ENCODE results near the gene COLEC12. TPM values are rescaled to one million over a fixed set of nuclear protein-coding genes. Genes with fewer than 3 reads are reported as not detected.

Gene COLEC12
- total and polyA plus RNA-seq, 10 of the 15 experiments (the other 5 are each of a cell fraction or from before 2014, with no cell fraction given): 0.04 to 0.05 TPM; not detected in 8

GRCh38 chr18:408367-408766 lies 92.1 kb downstream of the COLEC12 start (continued):
- TF ChIP-seq ZBTB33 (IDR thresholded peaks at IDR 0.05) (no peak), SMC3 (IDR thresholded peaks at IDR 0.05; ENCODE audit: borderline replicate concordance, low read length) (no peak), HDAC2 (IDR thresholded peaks at IDR 0.05) (no peak), RAD51 (IDR thresholded peaks at IDR 0.05) (no peak), MYC (IDR thresholded peaks at IDR 0.05; ENCODE audit: insufficient read depth, insufficient read length, insufficient replicate concordance, low read length, severe bottlenecking) (no peak), ZNF687 (IDR thresholded peaks at IDR 0.05) (no peak), IRF4 (IDR thresholded peaks at IDR 0.05; ENCODE audit: low read depth, low read length) (no peak)

Data from GM12878 (cell line).